Kidney glomerular epithelial cell (primary cell): ENCODE measurements around the gene ITPK1.
A peak's percentile ranks its signal among the peaks of the same experiment; 100 is the strongest.

Source experiments
- DNase-seq: peaks from one replicate; lab custom pipeline; 2025; lab: John Stamatoyannopoulos, UW

Gene ITPK1

GRCh38 chr14:93059917-93060545 is 55.7 kb downstream of the ITPK1 start:
- no peak for DNase-seq

- no peak for DNase-seq
These were observed 56.5 kb downstream of the ITPK1 start for GRCh38 chr14:93059260-93059659.

- no peak for DNase-seq
These were observed 58.0 kb downstream of the ITPK1 start for GRCh38 chr14:93057586-93058280.

DNA sequence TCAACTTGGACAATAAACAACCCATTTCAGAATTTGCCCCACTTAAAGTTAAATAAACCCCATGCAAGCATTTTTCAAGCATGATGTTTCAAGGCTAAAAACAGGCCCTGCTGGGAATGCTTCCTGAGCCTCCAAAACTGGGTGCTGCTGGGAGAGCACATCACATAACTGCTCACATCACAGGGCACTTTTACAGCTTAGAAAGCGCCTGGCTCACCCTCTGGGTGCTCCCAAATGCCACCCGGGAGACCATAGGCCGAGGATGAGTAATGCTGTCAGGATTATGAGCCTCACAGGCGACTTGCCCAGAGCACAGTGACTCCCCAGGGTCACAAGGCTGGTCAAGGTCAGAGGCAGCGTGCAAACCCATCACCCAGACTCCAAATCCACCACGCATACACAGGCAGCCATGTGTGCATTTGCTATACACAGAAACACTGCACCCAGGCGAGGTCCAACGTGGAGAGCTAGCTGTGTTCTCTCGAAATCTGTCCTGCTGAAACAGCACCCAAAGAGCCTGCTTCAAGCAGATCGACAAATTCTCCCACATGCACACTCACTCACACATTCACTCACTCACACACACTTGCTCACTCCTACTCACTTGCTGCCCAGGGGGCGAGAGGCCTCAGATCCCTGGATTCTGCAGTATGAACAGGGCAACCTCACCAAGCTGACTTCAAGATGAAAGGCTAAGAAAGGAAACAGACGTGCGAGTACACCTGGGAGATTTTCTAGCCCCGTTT is 58.7 kb downstream of the ITPK1 start:
- DNase-seq = no peak

DNA sequence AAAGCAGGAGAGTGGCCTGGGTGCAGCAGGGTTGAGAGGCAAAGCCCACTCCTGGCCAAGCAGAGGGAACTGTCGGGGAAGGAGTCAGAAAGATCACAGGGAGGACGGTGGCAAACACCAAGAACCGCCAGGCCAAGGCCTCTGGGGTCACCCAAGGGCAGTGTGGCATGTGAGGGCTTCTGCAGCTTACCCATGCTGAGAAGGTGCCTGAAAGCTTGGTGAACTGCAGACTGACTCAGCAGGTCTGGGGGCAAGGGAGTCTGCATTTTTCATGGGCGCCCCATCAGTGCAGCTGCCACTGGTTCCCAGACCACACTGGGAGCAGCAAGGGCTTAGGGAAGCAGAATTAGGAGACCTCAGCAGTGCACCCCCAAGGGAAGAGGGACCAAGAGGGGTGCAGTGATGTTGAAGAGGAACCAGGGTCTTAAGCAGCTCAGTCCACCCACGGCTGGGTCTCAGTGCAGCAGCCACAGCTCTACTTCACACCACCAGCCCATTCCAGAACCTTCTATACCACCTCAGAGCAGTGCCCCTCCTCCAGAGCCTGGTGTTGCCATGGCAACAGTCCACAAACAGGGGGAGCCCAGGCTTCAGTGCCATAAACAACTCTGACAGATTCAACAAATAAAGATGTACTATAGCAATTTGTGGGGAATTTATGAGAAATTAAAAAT is 59.4 kb downstream of the ITPK1 start:
- DNase-seq = no peak

GRCh38 chr14:93055651-93056115 is 60.0 kb downstream of the ITPK1 start:
- DNase-seq = no peak

DNA sequence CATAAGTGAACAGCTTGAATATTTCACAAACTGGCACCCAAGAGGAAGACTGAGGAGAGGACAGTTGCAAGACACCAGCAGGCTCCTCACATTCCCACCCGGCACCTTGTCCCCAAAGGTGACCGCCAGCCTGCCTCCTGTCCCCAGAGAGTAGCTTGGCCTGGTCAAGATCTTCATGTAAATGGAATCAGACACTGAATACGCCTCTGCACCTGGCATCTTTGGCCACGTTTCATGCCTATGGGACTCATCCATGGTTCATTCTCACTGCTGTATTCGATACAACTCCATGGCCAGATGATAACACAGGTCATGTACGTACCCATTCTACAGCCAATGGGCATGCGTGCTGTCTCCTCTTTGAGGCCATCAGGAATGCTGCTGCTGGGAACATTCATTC is 60.8 kb downstream of the ITPK1 start:
- no peak for DNase-seq

- no peak for DNase-seq
These were observed 61.7 kb downstream of the ITPK1 start for GRCh38 chr14:93054006-93054405.

DNA sequence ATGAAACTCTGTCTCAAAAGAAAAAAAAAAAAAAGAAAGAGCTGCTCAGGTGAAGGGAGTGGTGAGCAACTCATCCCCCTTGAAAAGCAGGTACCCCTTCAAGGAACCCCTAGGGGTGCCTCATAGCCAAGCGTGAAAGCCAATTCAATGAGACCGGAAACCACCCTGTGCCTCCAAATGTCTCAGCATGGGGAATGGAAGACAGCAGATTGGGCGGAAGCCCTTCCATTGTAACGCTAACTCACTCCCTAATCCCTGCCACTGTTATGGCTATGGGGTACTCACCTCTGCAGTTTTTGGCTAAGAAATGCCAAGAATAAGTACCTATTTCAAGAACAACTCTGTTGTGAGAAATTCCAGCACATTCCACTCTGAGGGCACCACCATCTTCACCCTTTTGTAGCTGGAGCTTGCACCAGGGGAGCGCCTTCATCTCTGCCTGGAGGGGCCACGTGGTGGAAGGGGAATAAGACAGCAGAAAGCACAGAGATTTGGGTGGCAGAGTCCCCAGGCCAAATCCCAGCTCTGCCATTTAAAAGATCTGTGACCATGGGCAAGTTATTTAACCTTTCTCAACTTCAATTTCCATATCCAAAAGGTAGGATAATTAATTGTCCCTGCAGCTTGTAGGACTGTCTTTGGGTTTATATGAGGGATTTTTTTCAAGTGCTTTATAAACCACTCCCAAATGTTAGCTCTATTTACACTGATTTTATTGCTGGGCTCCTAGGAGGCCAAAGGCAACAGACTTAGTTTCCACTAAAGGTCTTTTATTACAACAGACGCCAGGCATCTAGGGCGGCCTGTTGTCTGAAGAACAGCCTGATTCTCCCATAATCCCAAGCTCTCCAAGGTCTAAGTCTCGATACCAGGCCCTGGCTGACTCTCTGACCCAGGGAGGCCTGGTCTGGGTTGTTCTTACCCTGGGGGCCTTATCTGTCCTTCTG is 63.9 kb downstream of the ITPK1 start:
- no peak for DNase-seq

DNA sequence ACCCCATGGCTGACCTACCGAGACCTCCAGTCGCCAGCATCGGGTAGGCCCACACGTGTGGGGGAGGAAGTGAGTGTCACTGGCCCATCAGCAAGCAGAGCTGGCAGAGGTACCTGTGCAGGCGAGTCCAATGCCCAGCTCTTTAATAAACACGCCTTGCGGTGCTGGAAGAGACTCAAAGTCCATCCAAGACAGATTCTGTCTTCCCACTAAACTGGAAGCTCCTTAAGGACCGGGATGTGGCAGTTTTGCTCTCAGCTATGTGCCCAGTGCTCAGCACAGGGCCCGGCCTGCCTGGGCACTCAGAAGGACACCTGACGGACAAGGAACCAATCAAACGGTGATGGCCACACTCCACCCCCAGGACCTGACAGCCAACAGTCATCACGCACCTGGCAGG is 65.0 kb downstream of the ITPK1 start:
- DNase-seq = no peak

GRCh38 chr14:93049867-93050331 is 65.8 kb downstream of the ITPK1 start:
- no peak for DNase-seq

DNA sequence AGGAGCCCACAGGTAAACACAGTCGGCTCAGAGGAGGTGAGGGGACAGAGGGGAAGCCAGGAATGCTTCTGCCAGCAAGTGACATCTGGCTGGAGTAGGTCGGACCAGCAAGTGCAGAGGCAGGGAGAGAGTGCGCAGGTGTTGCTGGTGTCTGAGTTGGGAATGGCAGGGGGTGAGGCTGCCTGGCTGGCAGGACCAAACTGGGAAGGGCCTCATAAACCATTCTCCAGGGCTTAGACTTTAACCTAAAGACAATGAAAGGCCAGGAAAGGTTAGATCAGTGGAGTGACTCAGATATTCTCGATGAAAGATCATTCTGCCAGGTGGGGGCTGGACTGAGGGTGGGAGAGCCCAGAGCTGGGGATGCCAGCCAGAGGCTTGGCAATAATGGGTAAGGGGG is 66.4 kb downstream of the ITPK1 start:
- no peak for DNase-seq

- DNase-seq = no peak
These were observed 66.9 kb downstream of the ITPK1 start for GRCh38 chr14:93048843-93049242.

DNA sequence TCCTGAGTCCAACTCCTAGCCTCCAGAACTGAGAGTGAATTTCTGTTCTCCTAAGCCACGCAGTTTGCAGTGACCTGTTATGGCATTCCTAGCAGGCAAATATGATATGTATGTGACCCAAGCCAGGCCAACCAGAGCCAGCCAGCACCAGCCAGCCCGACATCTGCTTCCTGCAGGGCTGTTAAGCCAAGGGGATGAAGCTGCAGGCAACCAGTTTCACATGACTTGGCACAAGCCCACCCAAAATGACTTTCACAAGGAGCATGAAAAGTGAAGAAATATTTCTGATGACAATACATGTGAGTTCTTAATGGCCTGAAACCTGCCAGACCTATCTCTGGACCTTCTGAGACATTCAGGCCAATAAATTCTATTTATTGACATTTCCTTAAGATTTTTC is 68.1 kb downstream of the ITPK1 start:
- DNase-seq = no peak

GRCh38 chr14:93047157-93047556 is 68.6 kb downstream of the ITPK1 start:
- DNase-seq = no peak

- DNase-seq = no peak
These were observed 69.0 kb downstream of the ITPK1 start for GRCh38 chr14:93046705-93047050.

DNA sequence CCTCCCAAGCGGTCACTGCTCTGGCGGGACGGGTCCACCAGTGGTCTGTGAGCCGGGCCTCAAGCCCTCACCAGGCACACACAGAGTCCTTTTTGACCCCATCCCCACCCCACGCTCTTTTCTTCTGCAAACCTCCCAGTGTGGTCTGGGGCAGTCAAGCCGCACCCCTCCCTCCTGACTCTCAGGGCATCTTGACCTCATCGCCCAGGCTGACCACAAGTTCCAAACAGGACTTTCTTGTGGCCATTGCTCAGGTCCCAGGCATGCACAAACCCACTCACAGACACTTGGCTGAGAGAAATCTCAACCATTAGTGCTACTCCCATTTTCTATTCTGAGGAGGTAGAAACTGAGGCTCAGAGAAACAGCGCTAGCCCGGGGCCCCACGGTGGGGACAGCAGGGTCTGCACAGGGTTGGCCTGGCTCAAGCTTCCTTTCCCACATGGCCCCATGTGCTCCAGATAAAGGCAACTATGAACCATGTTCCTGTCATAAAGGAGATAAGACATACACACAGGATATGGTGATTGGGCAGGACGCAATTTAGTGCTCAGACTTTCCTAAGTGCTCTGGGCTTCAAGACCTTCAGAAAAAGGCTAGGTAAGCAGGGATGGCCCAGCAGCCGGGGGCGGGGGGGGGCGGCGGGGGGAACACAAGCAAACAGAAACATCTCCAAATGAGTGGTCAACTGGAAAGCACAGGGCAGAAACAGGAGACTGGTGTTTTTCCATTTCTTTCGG is 69.6 kb downstream of the ITPK1 start:
- DNase-seq = peak; percentile 67

DNA sequence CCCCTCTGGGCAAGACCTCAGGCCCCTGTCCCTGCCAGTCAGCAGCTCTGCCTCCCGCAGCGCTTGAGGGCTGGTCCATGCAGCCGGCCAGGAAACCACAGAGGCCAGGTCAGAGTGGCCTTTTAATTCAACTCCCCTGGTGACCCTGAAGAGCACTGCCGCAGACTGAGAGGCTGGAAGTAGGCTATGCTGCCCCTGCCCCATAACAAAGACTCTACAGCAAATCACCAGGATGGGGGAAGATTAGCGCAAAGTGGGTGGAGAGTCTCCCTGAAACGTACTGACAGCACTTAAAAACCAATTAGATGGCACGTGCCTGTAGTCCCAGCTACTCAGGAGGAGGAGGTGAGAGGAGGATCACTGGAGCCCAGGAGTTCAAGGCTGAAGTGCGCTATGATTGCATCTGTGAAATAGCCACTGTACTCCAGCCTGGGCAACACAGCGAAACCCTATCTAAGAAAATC is 70.5 kb downstream of the ITPK1 start:
- no peak for DNase-seq

GRCh38 chr14:93044556-93044955 is 71.2 kb downstream of the ITPK1 start:
- no peak for DNase-seq

GRCh38 chr14:93044121-93044520 is 71.6 kb downstream of the ITPK1 start:
- no peak for DNase-seq
